ENCODE data around the gene NYAP2.

DNA sequence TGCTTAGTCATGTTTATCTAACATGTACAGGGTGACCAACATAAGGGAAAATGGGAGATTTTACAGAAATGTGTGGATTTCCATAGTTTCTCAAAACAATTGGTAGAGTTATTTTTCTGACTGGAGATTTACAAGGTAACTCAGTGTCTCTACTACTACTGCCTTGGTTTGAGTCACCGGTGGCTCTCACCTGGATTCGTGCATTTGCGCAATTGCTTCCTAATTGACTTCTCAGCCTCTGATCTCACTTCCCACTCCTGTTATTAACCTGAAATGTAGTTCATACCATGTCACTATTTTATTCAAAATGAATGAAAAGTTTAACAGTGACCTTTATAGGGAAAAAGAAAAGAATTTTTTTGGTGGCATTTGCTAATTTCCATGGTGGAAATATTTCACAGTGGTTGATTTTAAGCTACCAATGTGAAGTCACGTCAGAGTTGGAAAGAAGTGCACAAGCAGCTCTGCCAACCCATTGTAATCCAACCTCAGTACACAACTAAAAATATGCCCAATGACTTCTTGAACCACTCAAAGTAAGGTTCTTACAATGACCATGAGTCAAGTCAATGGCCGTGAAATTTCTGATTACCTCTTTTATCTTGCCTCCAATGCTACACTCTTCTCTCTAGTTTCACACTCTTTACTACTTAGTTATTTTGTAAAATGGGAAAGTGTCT, 94.0 kb downstream of the NYAP2 start:
- TF ChIP-seq POLR2A (IDR thresholded peaks at IDR 0.05) (no peak), CTCF (IDR thresholded peaks at IDR 0.05) (no peak)

Data from uterus (tissue), 2 donors.